Activated CD8-positive, alpha-beta memory T cell treated with anti-CD3 and anti-CD28 coated beads, Interleukin-2, amount 50 U/mL, for 4 hours (primary cell): Measurements from ENCODE around the gene ADIPOR1.
"Not testable (repeated sequence)": the region's sequence is repeated elsewhere in the genome, so short reads cannot be mapped to it uniquely, and the experiment has no call there.

Source experiments
- DNase-seq: peaks from one replicate; pipeline ENCODE4 v3.0.0-alpha.2; 2020

ADIPOR1 gene

GRCh38 chr1:202936409-202936808 is 21.7 kb downstream of the ADIPOR1 start:
- DNase-seq = not testable (repeated sequence)

GRCh38 chr1:202935844-202936243 is 22.3 kb downstream of the ADIPOR1 start:
- DNase-seq = no peak

- no peak for DNase-seq
These were observed 23.4 kb downstream of the ADIPOR1 start for GRCh38 chr1:202934755-202935154.

- DNase-seq = no peak
These were observed 25.6 kb downstream of the ADIPOR1 start for GRCh38 chr1:202932476-202932875.

GRCh38 chr1:202926581-202927491 is 31.3 kb downstream of the ADIPOR1 start, which contains the start of gene KLHL12:
Gene KLHL12, minus strand, starts transcription at chr1:202927234. Its CDS starts 2,072 bp downstream, at chr1:202925162.
- DNase-seq = peak; percentile 95

- DNase-seq = no peak
These were observed 34.6 kb downstream of the ADIPOR1 start for GRCh38 chr1:202923533-202923932.

- DNase-seq = no peak
These were observed 38.5 kb downstream of the ADIPOR1 start for GRCh38 chr1:202919615-202920014.

GRCh38 chr1:202915146-202915545 is 43.0 kb downstream of the ADIPOR1 start:
- DNase-seq = no peak

- DNase-seq = not testable (repeated sequence)
These were observed 45.6 kb downstream of the ADIPOR1 start for GRCh38 chr1:202912476-202912875.

GRCh38 chr1:202909494-202909893 is 48.6 kb downstream of the ADIPOR1 start:
- no peak for DNase-seq

- no peak for DNase-seq
These were observed 49.1 kb downstream of the ADIPOR1 start for GRCh38 chr1:202908998-202909397.

- DNase-seq = no peak
These were observed 52.8 kb downstream of the ADIPOR1 start for GRCh38 chr1:202905331-202905730.

- not testable (repeated sequence) for DNase-seq
These were observed 54.3 kb downstream of the ADIPOR1 start for GRCh38 chr1:202903808-202904207.

GRCh38 chr1:202901555-202901954 is 56.6 kb downstream of the ADIPOR1 start:
- DNase-seq = no peak

GRCh38 chr1:202892501-202892900 is 65.6 kb downstream of the ADIPOR1 start:
- DNase-seq = no peak
